OCI-LY1 (cell line): ENCODE data around the gene NLRP9.

Source experiments
- H2AFZ ChIP-seq: fragments of 200-600 bp; sonication (generic), shearing (Covaris generic); 2 replicates; pipeline ENCODE4 v1.6.0; 2014; ENCODE audit warnings: antibody characterized with exemption, mild to moderate bottlenecking, low read length
- H3F3A ChIP-seq: fragments of 200-600 bp; sonication (generic), shearing (Covaris generic); 2 replicates; pipeline ENCODE4 v1.6.0; 2014; ENCODE audit warnings: mild to moderate bottlenecking, antibody characterized with exemption, low read length, moderate library complexity; ENCODE audit not compliant: insufficient read depth
- H3K27ac ChIP-seq: fragments of 200-600 bp; sonication (generic); 2 replicates; pipeline ENCODE4 v1.5.1; 2014; ENCODE audit warnings: low read length, mixed run types, mild to moderate bottlenecking, low read depth; ENCODE audit not compliant: poor library complexity, severe bottlenecking
- H3K27me3 ChIP-seq: fragments of 200-600 bp; sonication (generic); 2 replicates; pipeline ENCODE4 v1.6.0; 2014; ENCODE audit warnings: antibody characterized with exemption, mild to moderate bottlenecking, low read length, moderate library complexity; ENCODE audit not compliant: insufficient read depth
- H3K36me3 ChIP-seq: fragments of 200-600 bp; sonication (generic); 2 replicates; pipeline ENCODE4 v1.6.1; 2014; ENCODE audit warnings: mild to moderate bottlenecking, antibody characterized with exemption, low read length, moderate library complexity, mixed read lengths; ENCODE audit not compliant: insufficient read depth
- H3K4me1 ChIP-seq: fragments of 200-600 bp; sonication (generic); 2 replicates; pipeline ENCODE4 v1.5.1; 2014; ENCODE audit warnings: mild to moderate bottlenecking, low read length, moderate library complexity; ENCODE audit not compliant: insufficient read depth, severe bottlenecking
- H3K4me2 ChIP-seq: fragments of 200-600 bp; sonication (generic), shearing (Covaris generic); 2 replicates; pipeline ENCODE4 v1.6.1; 2014; ENCODE audit warnings: low read length
- H3K4me3 ChIP-seq: fragments of 200-600 bp; sonication (generic); 2 replicates; pipeline ENCODE4 v1.5.1; 2014; ENCODE audit warnings: low read length, low read depth, mild to moderate bottlenecking, mixed read lengths; ENCODE audit not compliant: poor library complexity, severe bottlenecking
- H3K79me2 ChIP-seq: fragments of 200-600 bp; shearing (Covaris generic); 2 replicates; pipeline ENCODE4 v1.6.1; 2016; ENCODE audit warnings: mixed run types, low read length, mixed read lengths; ENCODE audit not compliant: insufficient read depth
- H3K9ac ChIP-seq: fragments of 200-600 bp; sonication (generic), shearing (Covaris generic); 2 replicates; pipeline ENCODE4 v1.6.1; 2014; ENCODE audit warnings: mild to moderate bottlenecking, low read length, mixed read lengths
- H3K9me2 ChIP-seq: fragments of 200-600 bp; sonication (generic), shearing (Covaris generic); 2 replicates; pipeline ENCODE4 v1.6.1; 2014; ENCODE audit warnings: low read depth, mild to moderate bottlenecking, low read length, mixed read lengths
- H3K9me3 ChIP-seq: fragments of 200-600 bp; shearing (Covaris generic); 2 replicates; pipeline ENCODE4 v1.6.1; 2014; ENCODE audit warnings: low read length, mixed read lengths
- H4K20me1 ChIP-seq: fragments of 200-600 bp; sonication (generic), shearing (Covaris generic); 2 replicates; pipeline ENCODE4 v1.6.0; 2016; ENCODE audit warnings: mild to moderate bottlenecking, low read length; ENCODE audit not compliant: insufficient read depth
- EZH2 ChIP-seq: fragments of 200-600 bp; sonication (generic), shearing (Covaris generic); IDR thresholded peaks from 2 replicates; pipeline ENCODE4 v1.8.0; 2017; ENCODE audit warnings: borderline replicate concordance, mixed run types, mild to moderate bottlenecking, antibody characterized with exemption, low read length, moderate library complexity, mixed read lengths
- TF ChIP-seq, protein P1 (sequence below): fragments of 200-600 bp; sonication (generic), shearing (Covaris generic); IDR thresholded peaks from 2 replicates; pipeline ENCODE4 v1.5.1; 2017; ENCODE audit warnings: mild to moderate bottlenecking, antibody characterized with exemption, low read length, moderate library complexity, mixed read lengths

NLRP9 gene

DNA sequence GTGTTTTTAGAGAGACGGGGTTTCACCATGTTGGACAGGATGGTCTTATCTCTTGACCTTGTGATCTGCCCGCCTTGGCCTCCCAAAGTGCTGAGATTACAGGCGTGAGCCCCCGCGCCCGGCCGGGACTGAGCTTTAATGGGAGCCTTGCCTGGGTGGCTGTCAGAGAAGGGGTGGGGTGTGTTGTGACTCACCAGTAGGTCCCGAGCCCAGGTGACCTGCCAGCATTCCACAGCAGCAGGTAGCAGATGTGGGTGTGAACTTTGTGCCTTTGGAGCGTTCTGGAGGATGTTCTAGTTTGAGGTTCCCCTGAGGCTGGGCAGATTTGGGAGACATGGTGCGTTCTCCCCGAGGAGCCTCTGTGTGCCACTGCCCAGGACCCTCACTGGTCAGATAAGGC is 70.2 kb downstream of the NLRP9 start:
- no peak overlapping the region for H3K27ac ChIP-seq
- H2AFZ ChIP-seq, result no peak overlapping the region
- H3K4me3 ChIP-seq, result no peak overlapping the region
- no peaks in the 10 kb centered on the region for H3K9me2 ChIP-seq
- no peaks in the 10 kb centered on the region for H3K27me3 ChIP-seq
- no peak overlapping the region for H3K9ac ChIP-seq
- no peak overlapping the region for H3K4me2 ChIP-seq
- no peaks in the 10 kb centered on the region for H3K9me3 ChIP-seq
- peaks cover 98% of the 10 kb centered on the region for H3K36me3 ChIP-seq
- H3K79me2 ChIP-seq, result no peaks in the 10 kb centered on the region
- peaks cover 9% of the 10 kb centered on the region for H3K4me1 ChIP-seq
- no peaks in the 10 kb centered on the region for H3F3A ChIP-seq
- H4K20me1 ChIP-seq, result no peaks in the 10 kb centered on the region
- no peak for TF ChIP-seq EZH2
- TF ChIP-seq, protein P1, sequence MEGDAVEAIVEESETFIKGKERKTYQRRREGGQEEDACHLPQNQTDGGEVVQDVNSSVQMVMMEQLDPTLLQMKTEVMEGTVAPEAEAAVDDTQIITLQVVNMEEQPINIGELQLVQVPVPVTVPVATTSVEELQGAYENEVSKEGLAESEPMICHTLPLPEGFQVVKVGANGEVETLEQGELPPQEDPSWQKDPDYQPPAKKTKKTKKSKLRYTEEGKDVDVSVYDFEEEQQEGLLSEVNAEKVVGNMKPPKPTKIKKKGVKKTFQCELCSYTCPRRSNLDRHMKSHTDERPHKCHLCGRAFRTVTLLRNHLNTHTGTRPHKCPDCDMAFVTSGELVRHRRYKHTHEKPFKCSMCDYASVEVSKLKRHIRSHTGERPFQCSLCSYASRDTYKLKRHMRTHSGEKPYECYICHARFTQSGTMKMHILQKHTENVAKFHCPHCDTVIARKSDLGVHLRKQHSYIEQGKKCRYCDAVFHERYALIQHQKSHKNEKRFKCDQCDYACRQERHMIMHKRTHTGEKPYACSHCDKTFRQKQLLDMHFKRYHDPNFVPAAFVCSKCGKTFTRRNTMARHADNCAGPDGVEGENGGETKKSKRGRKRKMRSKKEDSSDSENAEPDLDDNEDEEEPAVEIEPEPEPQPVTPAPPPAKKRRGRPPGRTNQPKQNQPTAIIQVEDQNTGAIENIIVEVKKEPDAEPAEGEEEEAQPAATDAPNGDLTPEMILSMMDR, result no peak

DNA sequence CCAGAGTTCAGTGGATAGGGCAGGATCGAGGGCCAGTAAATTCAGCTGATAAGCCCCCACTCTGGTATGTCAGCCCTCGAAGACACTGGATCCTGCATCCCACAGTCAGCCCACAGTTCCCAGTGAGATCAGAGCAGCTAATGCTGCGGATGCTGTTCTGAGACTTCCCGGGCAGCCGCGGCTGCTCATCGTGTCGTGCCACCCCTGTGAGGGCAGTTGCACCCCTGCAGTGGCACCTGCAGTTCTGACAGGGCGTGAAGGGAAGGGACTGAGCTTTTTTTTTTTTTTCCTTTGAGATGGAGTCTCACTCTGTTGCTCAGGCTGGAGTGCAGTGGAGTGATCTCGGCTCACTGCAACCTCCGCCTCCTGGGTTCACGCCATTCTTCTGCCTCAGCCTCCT is 70.7 kb downstream of the NLRP9 start:
- peaks cover 98% of the 10 kb centered on the region for H3K36me3 ChIP-seq
- H3K9me3 ChIP-seq, result no peaks in the 10 kb centered on the region
- no peaks in the 10 kb centered on the region for H3F3A ChIP-seq
- H4K20me1 ChIP-seq, result no peaks in the 10 kb centered on the region
- peaks cover 8% of the 10 kb centered on the region for H3K4me1 ChIP-seq
- no peaks in the 10 kb centered on the region for H3K9me2 ChIP-seq
- H3K27me3 ChIP-seq, result no peaks in the 10 kb centered on the region
- no peak overlapping the region for H3K4me2 ChIP-seq
- no peak for TF ChIP-seq EZH2
- TF ChIP-seq, protein P1, result no peak
- H3K4me3 ChIP-seq, result no peak overlapping the region
- H3K27ac ChIP-seq, result no peak overlapping the region
- H3K9ac ChIP-seq, result no peak overlapping the region
- H2AFZ ChIP-seq, result no peak overlapping the region
- H3K79me2 ChIP-seq, result no peaks in the 10 kb centered on the region

- Histone ChIP-seq H3K9ac (no peak overlapping the region), H3K4me1 (peaks cover 8% of the 10 kb centered on the region), H3K36me3 (peaks cover 98% of the 10 kb centered on the region), H4K20me1 (no peaks in the 10 kb centered on the region), H3K9me3 (no peaks in the 10 kb centered on the region), H3K27ac (no peak overlapping the region), H2AFZ (no peak overlapping the region), H3K4me3 (no peak overlapping the region), H3F3A (no peaks in the 10 kb centered on the region), H3K79me2 (no peaks in the 10 kb centered on the region), H3K4me2 (no peak overlapping the region), H3K27me3 (no peaks in the 10 kb centered on the region), H3K9me2 (no peaks in the 10 kb centered on the region)
- TF ChIP-seq, protein P1, result no peak
- TF ChIP-seq EZH2, result no peak
Observed at GRCh38 chr19:55667006-55667381, 71.2 kb downstream of the NLRP9 start.
